ENCODE measurements around the gene TVP23A.
"Not testable (repeated sequence)": the region's sequence is repeated elsewhere in the genome, so short reads cannot be mapped to it uniquely, and the experiment has no call there.

The TVP23A gene

DNA sequence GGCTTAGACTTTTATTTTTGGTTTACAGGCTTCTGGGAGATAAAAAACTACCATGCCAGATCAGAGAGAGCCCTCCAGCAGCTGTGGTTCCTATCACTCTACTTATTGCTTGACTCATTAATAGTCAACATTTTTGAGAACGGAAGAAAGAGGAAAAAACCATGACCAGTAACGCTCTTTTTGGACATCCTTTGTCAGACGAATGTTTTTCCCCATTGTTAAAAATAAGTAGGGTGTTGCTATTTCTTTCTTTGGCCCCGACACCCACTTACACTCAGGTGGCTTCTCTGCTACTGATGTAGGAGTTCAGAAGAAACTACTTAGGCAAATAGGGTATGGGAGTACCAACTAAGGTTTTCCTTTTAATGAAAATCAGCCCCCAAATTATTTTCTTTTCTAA is 27.5 kb downstream of the TVP23A start:
- DNase-seq, result no peak

DNA sequence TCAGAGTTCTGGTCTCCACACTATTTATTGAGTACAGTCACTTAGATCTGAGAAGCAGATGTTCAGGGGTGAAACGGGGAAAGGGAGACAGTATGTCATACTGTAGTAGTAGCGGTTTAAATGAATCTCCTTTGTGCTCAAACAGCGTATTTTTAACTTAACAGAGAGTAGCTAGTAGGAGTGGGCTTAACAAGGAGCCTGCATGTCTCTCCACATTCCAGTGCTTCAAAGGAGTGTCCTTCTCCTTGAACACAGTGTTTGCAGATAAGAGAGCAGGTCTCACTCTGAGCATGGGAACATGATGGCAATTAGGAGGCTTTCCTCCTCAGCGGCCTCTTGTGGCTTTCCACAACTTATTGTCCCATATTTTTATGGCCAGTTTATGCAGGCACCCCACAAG is 30.0 kb downstream of the TVP23A start:
- DNase-seq, result not testable (repeated sequence)

DNA sequence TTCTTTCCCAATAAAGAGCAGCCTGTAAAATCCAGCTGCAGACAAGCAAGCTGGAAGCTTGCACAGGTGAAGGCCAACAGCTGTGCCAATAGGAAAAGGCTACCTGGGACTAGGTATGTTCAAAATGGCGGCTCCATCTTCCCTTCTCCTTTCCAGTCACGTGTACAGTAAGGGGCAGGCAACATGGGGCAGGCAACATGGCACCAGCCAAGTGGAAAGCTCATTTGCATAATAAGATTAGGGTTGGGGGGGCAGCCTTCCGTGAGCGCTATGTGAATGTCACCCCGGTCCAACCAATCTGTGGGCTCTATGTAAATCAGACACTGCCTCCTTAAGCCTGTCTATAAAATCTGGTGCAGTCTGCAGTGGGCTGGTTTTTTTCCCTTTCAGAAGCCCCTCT is 31.3 kb downstream of the TVP23A start:
- DNase-seq, result peak; percentile 87

DNA sequence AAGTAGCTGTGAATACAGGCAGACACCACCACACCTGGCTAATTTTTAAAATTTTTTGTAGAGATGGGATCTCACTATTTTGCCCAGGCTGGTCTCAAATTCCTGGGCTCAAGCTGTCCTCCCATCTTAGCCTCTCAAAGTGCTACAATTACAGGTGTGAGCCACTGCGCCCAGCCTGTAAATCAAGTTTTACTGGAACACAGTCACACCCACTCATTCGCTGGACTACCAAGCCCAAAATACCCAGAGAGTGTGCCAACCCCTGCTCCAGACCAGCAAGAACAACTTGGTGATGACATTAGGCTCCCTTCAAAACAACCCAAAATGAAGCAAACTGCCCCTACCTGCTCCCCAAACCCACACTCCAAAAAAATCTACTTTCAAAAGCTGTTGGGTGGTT is 36.0 kb downstream of the TVP23A start:
- DNase-seq, result no peak

DNA sequence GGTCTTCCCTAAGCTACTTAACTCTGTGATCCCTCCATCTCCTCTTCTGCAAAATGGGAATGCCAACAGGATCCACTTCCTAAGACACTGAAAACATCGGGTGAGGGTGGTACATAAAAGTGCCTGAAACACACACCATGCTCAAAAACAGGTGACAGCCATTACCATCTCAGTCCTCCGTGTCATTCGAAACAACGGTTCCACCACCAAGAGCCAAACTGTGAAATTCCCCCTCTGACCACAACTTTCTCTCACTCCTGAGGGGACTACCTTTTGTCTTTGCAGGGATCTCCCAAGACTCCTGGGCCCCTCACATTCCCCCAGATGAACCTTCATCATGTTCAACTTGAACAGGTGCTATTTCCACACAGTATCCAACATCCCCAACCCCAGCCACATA is 38.0 kb downstream of the TVP23A start:
- no peak for DNase-seq

DNA sequence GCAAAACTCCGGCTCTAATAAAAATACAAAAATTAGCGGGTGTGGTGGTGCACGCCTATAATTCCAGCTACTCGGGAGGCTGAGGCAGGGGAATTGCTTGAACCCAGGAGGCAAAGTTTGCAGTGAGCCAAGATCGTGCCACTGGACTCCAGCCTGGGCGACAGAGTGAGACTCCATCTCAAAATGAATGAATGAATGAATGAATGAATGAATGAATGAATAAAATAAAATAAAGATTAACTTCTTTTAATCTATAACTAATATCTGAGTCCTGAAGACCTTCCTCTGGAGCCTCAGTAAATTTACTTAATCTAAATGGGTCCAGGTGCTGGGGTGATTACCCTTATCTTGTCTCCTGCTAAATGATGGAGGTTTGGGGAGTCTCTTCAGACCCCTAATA is 38.7 kb downstream of the TVP23A start:
- DNase-seq, result not testable (repeated sequence)

DNA sequence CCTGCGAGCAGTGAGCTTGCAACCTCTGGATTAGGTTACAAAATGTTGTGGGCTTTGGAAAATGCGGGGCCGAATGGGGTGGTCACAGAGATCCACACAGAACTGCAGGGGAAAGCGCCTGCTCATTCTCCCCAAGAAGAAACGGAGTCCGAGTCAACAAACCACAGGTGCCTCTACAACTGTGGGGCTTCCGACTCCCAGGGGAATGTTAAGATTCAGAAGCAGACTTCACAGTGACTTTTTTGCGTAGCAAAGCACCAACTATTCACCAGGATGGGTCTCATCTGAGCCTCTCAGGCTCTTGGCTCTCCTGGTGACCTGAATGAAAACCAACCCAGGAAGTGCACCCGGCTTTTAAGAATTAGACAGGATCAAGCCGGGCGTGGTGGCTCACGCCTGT is 41.2 kb downstream of the TVP23A start:
- no peak for DNase-seq

DNA sequence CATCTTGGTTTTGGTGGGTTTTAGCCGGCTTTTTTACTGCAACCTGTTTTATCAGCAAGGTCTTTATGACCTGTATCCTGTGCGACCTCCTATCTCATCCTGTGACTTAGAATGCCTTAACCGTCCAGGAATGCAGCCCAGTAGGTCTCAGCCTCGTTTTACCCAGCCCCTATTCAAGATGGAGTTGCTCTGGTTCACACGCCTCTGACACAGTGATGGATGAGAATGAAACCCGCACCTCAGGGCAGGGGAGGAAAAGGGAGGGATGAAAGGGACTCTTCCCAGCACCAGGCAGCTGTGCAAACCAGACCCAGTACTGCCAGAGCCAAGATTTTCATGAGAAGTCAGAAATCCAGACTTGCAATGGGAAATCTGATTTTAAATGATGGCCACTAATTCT is 41.7 kb downstream of the TVP23A start:
- not testable (repeated sequence) for DNase-seq

DNA sequence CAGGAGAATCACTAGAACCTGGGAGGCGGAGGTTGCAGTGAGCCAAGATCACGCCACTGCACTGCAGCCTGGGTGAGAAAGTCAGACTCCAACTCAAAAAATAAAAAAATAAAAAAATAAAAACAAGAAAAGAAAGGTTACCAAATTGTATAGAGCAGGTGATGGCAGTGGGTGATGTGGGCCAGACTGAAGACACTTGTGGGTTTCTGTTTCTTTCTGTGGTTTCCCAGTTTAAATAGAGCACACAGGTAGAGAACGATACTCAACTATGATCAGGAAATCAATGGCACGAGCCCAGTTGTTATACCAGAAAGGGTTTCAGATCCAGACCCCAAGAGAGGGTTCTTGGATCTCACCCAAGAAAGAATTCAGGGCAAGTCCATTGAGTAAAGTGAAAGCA is 42.3 kb downstream of the TVP23A start:
- DNase-seq, result no peak

DNA sequence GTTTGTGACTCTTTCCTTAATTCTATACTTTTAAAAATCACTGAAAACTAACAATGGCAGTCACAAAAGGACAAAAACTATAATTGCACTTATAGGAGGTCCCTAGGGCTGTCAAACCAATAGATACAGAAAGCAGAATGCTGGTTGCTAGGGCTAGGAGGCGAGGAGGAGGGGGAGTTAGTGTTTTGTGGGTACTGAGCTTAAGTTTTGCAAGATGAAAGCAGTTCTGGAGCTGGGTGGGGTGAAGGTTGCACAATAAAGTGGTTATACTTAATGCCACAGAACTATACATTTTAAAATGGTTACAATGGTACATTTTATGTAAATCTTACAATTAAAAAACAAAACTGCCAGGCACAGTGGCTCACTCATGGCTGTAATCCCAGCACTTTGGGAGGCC is 47.7 kb downstream of the TVP23A start:
- no peak for DNase-seq

DNA sequence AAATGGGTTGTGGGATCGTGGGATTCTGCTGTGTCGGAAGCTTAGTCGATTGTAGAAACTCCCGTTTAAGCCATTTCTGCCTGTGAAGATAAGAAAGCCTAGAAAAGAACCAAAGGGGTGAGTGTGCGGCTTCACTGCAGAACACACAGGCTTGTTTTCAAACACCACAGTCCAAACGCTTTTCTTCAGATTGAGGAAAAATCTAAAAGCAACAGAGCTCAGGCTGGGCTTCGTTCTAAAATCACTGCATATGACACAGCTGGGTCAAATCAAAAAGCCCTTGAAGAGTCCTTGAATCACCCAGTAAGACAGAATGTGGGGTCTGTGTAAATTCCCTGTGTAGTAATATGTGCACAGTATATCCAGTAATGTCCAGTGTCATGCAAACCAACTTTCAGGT is 49.2 kb downstream of the TVP23A start:
- no peak for DNase-seq

DNA sequence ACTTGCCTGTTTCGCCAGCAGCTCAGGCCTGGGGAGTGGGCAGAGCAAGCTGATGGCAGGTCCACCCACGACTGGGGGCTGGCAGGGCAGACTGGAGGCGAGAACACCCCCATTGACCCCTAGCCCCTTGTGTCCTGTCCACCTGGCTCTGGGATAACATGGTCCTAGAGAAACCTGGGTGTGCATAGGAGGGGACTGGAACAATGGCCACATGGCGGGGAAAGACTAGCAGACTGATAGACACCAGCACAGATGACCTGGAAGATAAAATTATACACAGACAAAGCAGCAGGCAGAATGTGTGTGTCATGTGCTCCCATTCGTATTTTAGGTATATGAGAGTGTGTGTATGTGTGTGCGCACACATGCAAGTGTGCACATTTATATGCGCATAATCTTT is 51.5 kb downstream of the TVP23A start:
- no peak for DNase-seq

DNA sequence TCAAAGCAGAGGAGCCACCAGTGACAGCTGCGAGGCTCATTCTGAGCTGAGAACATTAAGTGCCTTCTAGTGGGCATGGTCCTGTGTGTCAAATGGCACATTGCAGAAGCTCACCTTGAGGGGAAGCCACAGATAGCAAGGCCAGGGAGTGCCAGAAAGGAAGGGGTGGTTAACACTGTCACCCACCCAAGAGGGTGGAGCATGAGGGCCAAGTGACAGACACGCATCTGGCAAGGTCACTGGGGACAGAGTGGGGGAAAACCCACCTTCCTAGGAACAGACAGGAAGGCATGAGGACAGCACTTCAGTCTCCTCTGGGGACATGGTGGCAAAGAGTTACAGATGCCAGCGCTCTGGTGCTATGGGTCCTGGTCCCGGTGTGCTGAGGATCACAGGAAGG is 52.8 kb downstream of the TVP23A start:
- no peak for DNase-seq

DNA sequence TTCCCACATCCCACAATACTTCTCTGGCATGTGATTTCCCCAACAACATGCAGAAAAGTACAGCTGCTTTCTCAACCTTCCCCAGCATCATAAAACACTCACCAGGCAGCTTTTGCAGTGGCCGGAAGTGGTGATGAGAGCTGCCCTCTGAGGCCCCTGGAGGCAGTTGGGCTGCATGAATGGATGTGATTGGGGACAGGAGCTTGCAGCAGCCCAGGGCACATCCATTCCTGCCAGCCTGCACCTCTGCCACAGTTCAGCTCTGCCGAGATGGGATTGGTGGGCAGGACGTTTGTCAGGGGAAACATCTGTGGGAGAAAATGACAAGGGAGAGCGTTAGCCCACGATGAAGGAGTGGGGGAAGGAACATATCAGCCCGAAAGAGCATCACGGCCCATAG is 55.1 kb downstream of the TVP23A start:
- no peak for DNase-seq

DNA sequence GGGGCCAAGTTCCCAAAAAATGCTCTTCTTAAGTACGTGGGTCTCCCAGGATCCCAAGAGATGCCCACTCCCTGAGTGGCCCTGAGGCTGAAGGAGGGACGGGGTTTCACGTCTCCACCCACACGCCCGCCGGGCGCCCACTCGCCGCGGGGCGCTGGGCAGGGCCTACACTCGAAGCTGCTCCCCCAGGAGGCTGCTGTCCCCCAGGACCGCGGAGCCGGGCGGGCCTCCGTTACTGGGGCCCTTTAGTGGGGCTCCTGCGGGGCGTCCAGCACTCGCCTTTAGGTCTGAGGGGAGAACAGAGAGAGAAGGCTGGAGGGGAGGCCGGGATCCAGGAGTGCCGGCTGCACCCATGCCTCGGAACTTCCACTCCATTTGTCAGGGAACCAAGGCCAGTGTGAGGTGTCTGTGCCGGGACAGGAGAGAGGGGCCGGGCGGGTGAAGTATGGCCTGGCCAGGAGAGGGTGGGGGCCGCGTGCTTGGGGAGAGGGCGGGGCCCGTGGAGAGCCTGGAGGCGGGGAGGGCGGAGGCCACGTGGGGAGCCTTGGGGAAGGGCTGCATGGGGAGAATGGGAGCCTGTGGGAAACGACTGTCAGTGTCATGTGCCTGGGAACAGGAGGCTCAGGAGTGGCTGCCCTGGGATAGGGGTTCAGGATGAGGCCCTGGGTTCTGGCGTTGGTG is 56.1 kb downstream of the TVP23A start:
- DNase-seq, result no peak

DNA sequence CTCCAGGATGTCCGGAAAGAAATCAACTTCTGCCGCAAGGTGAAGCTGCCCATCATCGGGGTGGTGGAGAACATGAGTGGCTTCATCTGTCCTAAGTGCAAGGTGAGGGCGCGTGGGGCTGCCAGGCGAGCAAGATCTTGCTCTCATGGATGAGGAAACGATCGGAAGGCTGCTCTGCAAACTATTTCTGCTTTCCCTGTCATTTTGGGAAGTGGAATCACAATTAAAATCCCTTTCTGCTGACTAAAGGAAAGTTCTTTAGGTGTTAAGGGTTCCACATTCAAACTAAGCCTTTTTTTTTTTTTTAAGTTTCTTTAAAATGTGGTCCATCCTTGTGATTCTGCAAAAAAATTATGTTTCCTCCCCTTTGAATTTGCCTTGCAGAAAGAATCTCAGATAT is 57.2 kb downstream of the TVP23A start:
- DNase-seq, result no peak

DNA sequence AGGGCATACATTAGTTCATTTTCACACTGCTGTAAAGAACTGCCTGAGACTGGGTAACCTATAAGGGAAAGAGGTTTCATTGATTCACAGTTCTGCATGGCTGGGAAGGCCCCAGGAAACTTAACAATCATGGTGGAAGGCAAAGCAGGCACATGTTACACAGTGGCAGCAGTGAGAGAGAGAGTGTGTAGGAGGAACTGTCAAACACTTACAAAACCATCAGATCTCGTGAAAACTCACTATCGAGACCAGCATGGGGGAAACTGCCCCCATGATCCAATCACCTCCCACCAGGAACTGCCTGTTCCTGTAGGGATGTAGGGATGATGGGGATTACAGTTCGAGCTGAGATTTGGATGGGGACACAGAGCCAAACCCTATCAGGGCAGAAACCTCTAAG is 57.7 kb downstream of the TVP23A start:
- no peak for DNase-seq

DNA sequence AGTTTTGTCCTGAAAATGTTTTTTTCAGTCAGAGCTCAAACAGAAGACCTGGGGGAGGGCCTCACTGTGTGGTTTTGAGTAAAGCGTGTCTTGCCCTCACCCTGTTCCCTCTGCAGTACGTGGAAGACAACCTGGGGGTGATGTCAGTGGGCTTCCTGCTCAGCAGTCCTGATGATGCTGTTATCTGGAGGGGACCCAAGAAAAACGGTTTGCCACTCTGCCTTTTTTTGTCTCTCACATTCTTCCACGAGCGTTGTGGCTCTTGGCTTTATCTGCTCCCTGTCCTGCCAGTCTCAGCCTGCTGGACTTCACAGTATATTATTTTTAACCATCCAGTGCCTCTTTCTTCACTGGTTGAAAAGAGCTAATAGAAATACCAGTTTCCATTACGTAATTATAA is 62.0 kb downstream of the TVP23A start:
- DNase-seq, result no peak

DNA sequence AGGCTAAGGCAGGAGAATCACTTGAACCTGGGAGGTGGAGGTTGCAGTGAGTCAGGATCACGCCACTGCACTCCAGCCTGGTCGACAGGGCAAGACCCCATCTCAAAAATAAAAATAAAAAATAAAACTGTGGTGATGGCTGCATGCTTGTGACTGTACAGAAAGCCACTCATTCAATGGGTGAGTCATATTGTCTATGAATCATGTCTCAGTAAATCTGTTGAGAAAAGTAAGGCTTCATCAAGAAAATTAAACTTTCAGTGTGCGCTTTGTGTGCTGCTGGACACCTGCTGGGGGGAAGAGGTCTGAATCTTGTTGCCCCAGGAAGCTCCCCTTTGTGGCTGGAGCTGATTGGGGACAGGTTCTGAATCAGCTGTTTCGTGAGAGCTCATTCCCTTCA is 63.7 kb downstream of the TVP23A start:
- no peak for DNase-seq

DNA sequence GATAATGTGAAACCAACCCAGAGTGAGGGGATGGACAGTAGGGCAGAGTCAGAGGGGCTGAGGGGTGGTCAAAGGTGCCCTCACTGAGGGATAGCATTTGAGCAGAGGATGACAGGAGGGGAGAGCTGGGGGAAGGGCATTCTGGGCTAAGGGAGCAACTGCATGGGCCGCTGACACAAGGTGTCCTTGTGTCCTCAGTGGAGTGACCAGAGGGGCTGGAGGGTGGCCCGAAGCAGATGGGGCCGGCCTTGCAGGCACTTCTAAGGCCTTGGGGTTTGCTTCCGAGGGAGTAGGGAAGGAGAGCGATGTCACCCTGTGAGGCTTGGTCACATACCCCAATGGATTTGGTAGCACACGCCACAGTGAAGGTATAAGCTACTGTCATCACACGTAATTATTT is 64.9 kb downstream of the TVP23A start:
- no peak for DNase-seq

DNA sequence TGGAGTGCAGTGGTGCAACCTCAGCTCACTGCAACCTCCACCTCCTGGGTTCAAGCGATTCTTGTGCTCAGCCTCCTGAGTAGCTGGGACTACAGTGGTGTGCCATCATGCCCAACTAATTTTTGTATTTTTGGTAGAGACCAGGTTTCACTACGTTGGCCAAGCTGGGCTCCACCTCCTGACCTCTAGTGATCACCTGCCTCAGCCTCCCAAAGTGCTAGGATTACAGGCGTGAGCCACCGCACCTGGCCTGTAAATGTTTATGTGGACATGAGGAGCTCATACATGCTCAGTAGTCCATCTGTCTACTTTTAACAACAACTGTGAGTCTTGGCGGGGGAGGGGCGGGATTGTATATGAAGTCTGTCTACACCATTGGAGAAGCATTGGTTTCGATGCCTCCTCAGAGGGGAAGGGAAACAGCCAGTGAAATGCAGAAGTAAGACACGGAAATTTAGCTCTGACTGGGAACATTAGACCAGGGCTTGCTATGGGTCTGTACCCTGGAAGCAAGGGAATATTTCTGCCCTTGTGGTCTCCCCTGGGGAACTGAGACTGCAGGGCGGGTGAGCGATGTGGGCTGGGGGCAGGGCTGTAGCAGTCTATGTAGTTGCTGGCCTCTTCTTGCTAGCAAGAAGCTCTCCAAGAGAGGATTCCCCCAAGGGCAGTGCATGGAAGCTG is 65.6 kb downstream of the TVP23A start:
- no peak for DNase-seq

DNA sequence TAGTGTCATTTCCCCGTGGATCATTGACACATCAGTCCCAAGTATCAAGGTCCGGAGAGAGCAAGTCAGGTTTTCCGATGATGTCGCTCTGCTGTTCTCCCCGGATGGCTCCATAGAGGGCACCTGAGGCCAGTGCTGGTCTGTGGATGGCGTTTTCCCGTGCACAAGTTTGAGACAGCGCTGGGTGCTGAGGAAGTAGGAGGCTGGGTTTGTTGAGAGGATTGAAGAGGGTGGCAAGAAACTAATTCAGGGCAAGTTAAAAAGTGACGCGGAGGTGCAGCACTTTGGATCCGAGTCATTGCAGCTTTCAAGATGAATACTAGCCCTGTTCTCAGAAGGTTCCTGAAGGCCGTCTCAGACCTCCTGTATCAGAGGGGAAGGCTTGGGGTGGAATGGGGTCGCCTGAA is 67.3 kb downstream of the TVP23A start:
- DNase-seq, result no peak

DNA sequence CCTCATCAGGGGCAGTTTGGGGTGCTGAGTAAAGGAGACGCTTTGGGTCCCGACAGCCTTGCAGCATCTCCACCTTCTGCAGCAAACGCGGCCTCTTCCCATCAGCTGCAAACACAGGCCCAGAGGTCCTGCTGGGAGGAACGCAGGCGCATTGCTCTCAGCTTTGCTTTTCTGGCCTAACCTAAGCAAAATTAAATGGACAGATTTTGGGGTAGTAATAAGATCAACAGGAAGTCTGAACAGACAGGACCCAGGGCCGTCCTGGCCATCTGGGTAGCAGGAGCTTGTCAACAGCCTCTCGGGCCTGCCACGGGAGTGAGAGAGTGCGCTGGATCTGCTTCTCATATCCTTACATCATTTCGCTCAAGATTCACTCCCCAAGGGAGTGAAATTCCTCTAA is 67.8 kb downstream of the TVP23A start:
- no peak for DNase-seq

DNA sequence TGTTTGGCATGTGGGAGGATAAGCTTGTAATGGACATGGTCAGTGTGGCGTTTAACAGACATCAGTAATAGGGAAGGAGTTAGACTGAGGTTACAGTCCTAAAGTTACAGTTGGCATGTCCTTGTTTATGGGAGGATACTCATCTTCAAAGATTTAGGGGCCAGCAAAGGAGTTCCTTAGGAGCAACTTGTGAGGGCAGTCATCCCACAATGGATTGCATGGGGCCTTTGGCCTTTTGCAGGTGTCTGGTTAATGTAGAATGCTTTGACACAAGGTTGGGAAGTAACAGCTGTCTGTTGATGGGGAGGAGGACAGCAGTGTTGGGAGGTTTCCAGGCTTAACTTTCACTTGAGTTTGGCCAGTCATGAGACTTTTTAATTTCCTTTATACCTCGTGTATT is 72.8 kb downstream of the TVP23A start:
- DNase-seq, result no peak

DNA sequence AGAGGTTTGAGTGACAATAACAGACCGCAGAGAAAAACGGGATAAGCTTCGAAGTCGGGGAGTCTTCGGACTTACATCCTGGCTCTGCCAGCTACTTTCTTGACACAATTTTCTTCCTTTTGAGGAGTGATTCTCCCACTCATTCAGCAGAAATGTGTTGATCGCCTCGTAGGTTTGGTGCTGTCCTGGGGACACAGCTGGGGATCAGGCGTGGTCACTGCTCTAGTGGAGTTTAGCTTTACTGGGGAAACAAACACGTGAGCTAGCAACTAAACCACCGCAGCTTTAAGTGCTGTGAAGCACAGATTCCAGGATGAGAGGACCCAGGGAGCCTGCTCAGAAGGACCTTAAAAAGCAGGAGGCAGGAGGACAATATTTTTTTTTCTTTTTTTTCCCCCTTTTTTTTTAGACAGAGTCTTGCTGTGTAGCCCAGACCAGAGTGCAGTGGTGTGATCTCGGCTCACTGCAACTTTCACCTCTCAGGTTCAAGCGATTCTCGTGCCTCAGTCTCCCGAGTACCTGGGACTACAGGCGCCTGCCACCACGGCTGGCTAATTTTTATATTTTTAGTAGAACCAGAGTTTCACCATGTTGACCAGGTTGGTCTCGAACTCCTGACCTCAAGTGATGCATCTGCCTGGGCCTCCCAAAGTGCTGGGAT is 74.1 kb downstream of the TVP23A start:
- no peak for DNase-seq
